ENCODE results near the gene MTMR6.
A peak's percentile ranks its signal among the peaks of the same experiment; 100 is the strongest.

Gene MTMR6

DNA sequence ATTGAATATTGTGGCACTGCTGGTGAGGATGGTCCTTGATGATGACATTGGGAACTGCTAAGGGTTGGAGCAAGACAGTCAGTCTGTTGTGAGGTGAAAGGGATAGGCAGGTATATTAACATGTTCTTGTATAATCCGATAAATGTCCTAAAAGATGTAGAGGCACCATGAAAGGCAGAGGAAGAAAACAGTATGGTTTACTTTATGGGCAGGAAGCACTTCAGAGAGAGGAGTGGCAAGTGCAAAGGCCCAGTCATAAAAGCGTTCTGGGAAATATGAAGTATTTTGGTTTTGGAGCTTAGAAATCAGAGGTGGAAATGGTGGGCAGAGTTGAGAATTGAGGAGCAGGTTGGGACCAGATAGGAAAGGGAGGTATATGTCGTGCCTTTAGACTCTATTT, 23.6 kb upstream of the MTMR6 start:
- no peaks in the 10 kb centered on the region for H3K27me3 ChIP-seq (ENCODE audit: insufficient read depth, low read length, poor library complexity, severe bottlenecking)
- no peak overlapping the region for H3K9ac ChIP-seq (ENCODE audit: low read depth, low read length, poor library complexity, severe bottlenecking)
- H3K79me2 ChIP-seq (ENCODE audit: insufficient read depth, low read length), result peaks cover 51% of the 10 kb centered on the region
- no peaks in the 10 kb centered on the region for H3K9me2 ChIP-seq (replicated peaks; ENCODE audit: low read depth, low read length)
- H3K9me3 ChIP-seq (ENCODE audit: insufficient read depth, low read depth, low read length), result no peaks in the 10 kb centered on the region
- H3F3A ChIP-seq (ENCODE audit: low read depth), result 0 out of 2 replicates have a peak, but pooled peaks cover 7% of the 10 kb centered on the region
- peaks cover 19% of the 10 kb centered on the region for H3K4me1 ChIP-seq (ENCODE audit: insufficient read depth, low read length, poor library complexity, severe bottlenecking)
- peaks cover 70% of the 10 kb centered on the region for H3K36me3 ChIP-seq (ENCODE audit: insufficient read depth, low read length)
- H2AFZ ChIP-seq (ENCODE audit: low read length), result no peak overlapping the region
- TF ChIP-seq, protein P1, sequence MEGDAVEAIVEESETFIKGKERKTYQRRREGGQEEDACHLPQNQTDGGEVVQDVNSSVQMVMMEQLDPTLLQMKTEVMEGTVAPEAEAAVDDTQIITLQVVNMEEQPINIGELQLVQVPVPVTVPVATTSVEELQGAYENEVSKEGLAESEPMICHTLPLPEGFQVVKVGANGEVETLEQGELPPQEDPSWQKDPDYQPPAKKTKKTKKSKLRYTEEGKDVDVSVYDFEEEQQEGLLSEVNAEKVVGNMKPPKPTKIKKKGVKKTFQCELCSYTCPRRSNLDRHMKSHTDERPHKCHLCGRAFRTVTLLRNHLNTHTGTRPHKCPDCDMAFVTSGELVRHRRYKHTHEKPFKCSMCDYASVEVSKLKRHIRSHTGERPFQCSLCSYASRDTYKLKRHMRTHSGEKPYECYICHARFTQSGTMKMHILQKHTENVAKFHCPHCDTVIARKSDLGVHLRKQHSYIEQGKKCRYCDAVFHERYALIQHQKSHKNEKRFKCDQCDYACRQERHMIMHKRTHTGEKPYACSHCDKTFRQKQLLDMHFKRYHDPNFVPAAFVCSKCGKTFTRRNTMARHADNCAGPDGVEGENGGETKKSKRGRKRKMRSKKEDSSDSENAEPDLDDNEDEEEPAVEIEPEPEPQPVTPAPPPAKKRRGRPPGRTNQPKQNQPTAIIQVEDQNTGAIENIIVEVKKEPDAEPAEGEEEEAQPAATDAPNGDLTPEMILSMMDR (conservative IDR thresholded peaks at IDR 0.05; ENCODE audit: low read length), result no peak
- TF ChIP-seq EZH2phosphoT487 (IDR thresholded peaks at IDR 0.05; ENCODE audit: borderline replicate concordance), result no peak
- H3K4me2 ChIP-seq (ENCODE audit: low read depth, low read length, poor library complexity, severe bottlenecking), result no peak overlapping the region
- peaks cover 36% of the 10 kb centered on the region for H4K20me1 ChIP-seq (ENCODE audit: insufficient read depth, low read length, poor library complexity, severe bottlenecking)
- no peak overlapping the region for H3K4me3 ChIP-seq (ENCODE audit: low read length, poor library complexity, severe bottlenecking)

DNA sequence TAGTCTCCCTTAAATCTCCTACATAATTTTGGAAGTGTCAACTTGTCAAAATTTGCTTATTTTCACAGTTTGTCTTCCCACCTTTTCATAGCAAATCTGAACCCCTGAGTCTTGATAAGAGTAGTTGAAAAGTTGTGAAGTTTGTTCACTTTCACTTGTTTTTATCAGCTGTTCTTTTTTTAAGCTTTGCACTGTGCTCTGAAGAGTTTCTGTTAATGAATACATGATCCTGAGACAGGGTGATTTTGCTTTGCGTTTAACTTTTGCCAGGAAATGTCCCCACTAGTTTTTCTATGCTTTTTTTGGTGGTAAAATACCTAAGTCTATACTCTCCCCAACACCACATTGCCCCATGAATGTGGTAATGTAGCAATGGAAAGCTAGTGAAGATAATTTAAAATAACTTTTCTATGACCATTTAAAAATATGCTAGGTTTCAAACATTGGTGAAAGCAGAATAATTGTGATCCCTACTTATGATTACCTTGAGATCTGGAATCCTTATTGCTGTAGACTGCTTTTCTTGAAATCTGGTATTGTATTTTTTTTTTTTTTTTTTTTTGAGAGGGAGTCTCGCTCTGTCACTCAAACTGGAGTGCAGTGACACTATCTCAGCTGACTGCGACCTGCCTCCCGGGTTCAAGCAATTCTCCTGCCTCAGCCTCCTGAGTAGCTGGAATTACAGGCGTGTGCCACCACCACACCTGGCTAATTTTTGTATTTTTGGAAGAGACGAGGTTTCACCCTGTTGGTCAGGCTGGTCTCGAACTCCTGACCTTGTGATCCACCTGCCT, 19.6 kb upstream of the MTMR6 start:
- Histone ChIP-seq H2AFZ (ENCODE audit: low read length) (no peak overlapping the region), H3K36me3 (ENCODE audit: insufficient read depth, low read length) (peaks cover 35% of the 10 kb centered on the region; the same call in 1 of the 2 replicates), H3K79me2 (ENCODE audit: insufficient read depth, low read length) (peaks cover 87% of the 10 kb centered on the region)

DNA sequence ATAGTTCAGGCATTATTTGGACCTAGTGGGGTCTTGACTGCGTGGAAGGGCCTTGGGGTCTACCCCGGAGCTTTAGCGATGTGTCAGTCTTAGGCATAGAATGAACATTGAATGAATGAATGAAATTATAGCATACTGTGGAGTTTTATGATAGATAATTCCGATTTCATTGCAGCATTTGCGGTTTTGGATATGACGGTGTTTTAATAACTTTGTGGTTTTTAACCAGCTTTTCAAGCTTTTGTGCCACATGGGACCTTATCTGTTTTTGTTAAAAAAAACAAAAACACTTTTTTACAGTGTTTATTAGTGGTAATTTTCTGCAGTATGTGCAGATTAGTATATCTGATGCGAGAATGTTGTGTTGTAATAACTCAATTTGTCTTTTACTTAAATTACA, 14.8 kb upstream of the MTMR6 start:
- peak overlapping the region; percentile 91 for H3K4me2 ChIP-seq (ENCODE audit: low read depth, low read length, poor library complexity, severe bottlenecking)
- H3K79me2 ChIP-seq (ENCODE audit: insufficient read depth, low read length), result peaks cover 62% of the 10 kb centered on the region
- H2AFZ ChIP-seq (ENCODE audit: low read length), result no peak overlapping the region
- H3K36me3 ChIP-seq (ENCODE audit: insufficient read depth, low read length), result no peaks in the 10 kb centered on the region
- peak overlapping the region; percentile 94 for H3K9ac ChIP-seq (ENCODE audit: low read depth, low read length, poor library complexity, severe bottlenecking)
- H3F3A ChIP-seq (ENCODE audit: low read depth), result no peaks in the 10 kb centered on the region
- H3K9me2 ChIP-seq (replicated peaks; ENCODE audit: low read depth, low read length), result no peaks in the 10 kb centered on the region
- peaks cover 37% of the 10 kb centered on the region for H3K4me1 ChIP-seq (ENCODE audit: insufficient read depth, low read length, poor library complexity, severe bottlenecking)
- H4K20me1 ChIP-seq (ENCODE audit: insufficient read depth, low read length, poor library complexity, severe bottlenecking), result peaks cover 53% of the 10 kb centered on the region
- H3K4me3 ChIP-seq (ENCODE audit: low read length, poor library complexity, severe bottlenecking), result peak overlapping the region; percentile 88
- H3K27me3 ChIP-seq (ENCODE audit: insufficient read depth, low read length, poor library complexity, severe bottlenecking), result no peaks in the 10 kb centered on the region
- no peaks in the 10 kb centered on the region for H3K9me3 ChIP-seq (ENCODE audit: insufficient read depth, low read depth, low read length)
- TF ChIP-seq EZH2phosphoT487 (IDR thresholded peaks at IDR 0.05; ENCODE audit: borderline replicate concordance), result no peak

More for the DNA sequence above, 19.6 kb upstream of the MTMR6 start:
- Histone ChIP-seq H4K20me1 (ENCODE audit: insufficient read depth, low read length, poor library complexity, severe bottlenecking) (peaks cover 66% of the 10 kb centered on the region), H3K4me1 (ENCODE audit: insufficient read depth, low read length, poor library complexity, severe bottlenecking) (peaks cover 43% of the 10 kb centered on the region), H3F3A (ENCODE audit: low read depth) (0 out of 2 replicates have a peak, but pooled peaks cover 7% of the 10 kb centered on the region), H3K4me2 (ENCODE audit: low read depth, low read length, poor library complexity, severe bottlenecking) (peak overlapping the region; percentile 63), H3K27me3 (ENCODE audit: insufficient read depth, low read length, poor library complexity, severe bottlenecking) (no peaks in the 10 kb centered on the region), H3K9ac (ENCODE audit: low read depth, low read length, poor library complexity, severe bottlenecking) (peak overlapping the region; percentile 37), H3K9me2 (replicated peaks; ENCODE audit: low read depth, low read length) (no peaks in the 10 kb centered on the region), H3K9me3 (ENCODE audit: insufficient read depth, low read depth, low read length) (no peaks in the 10 kb centered on the region), H3K4me3 (ENCODE audit: low read length, poor library complexity, severe bottlenecking) (peak overlapping the region; percentile 52)
- TF ChIP-seq, protein P1 (conservative IDR thresholded peaks at IDR 0.05; ENCODE audit: low read length), result no peak
- no peak for TF ChIP-seq EZH2phosphoT487 (IDR thresholded peaks at IDR 0.05; ENCODE audit: borderline replicate concordance)
